H1 (cell line): ENCODE results near the gene CTAG1A. TPM values are rescaled to one million over a fixed set of nuclear protein-coding genes. Genes with fewer than 3 reads are reported as not detected.

Source experiments
- ASH2L ChIP-seq: fragments of 200-600, 300-600 bp; sonication (generic); IDR thresholded peaks from one replicate; pipeline ENCODE4 v1.7.1; 2017; ENCODE audit warnings: low read length
- ATF2 ChIP-seq: IDR thresholded peaks from 2 replicates; pipeline ENCODE4 v1.6.1; 2012; ENCODE audit warnings: low read length, inconsistent platforms
- NANOG ChIP-seq: IDR thresholded peaks from 2 replicates; pipeline ENCODE4 v1.6.1; 2011; ENCODE audit warnings: low read length, low read depth, mild to moderate bottlenecking, inconsistent platforms; ENCODE audit not compliant: insufficient read depth, poor library complexity, severe bottlenecking
- SIN3A ChIP-seq, 2 experiments: IDR thresholded peaks in 1 of 2; conservative IDR thresholded peaks in 1 of 2; 2 replicates each; pipeline ENCODE4 v1.6.1; 2011 to 2012; ENCODE audit warnings: low read length in 2 of 2, improper control_type of control experiment in 1 of 2, low read depth in 1 of 2, mild to moderate bottlenecking in 1 of 2
- polyA plus RNA-seq, 7 experiments: library from polyadenylated mRNA; depleted of rRNA in 3 of 7; stranded (reverse) in 5 of 7; unstranded in 2 of 7; fragments of >200 nt in 5 of 7; fragments of 200-250 nt in 2 of 7; gene quantifications; 1 replicate in 5 of 7; 2 replicates in 1 of 7; 4 replicates in 1 of 7; pipeline versions ENCODE4 v1.2.1 to v1.2.3, GENCODE V29; 2011 to 2013; ENCODE audit warnings: missing spikeins in 2 of 7, mixed read lengths in 2 of 7
- total RNA-seq: library from RNA; stranded (reverse); fragmentation: NEBNext Ultra II Directional; extraction: Animal tissue kit (Norgen Biotek cat#: 25700); gene quantifications from 2 replicates; pipeline ENCODE4 v1.2.1, GENCODE V29; 2021

Gene CTAG1A
- total and polyA plus RNA-seq, 2 of the 8 experiments (the other 6 are each of a cell fraction or from before 2014, with no cell fraction given) = not detected

DNA sequence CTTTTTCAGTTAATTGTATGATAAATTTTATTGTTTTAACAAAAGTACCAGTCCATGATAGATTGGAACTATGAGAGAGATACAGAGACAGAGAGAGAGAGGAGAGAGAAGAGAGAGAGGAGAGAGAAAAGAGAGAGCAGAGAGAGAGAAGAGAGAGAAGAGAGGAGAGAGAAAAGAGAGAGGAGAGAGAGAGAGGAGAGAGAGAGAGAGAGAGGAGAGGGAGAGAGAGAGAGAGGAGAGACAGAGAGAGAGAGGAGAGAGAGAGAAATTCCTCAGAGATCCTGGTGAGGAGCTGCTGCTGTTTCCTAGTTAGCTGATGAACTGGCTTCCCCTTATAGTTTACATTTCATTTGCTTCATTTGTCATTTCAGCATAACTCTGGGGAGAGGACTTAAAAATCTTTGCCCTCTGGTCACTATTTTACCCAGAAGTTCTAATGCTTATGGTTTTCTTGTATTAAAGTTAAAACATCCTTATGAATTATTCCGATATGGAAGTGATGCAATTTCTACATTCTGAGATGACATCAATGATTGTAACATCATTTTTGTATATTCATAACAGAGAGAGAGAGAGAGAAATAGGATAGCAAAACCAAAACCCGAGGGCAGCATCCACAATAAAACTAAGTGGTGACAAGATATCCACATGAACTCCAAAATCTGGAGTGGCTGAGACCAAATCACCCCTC lies 10.8 kb downstream of the CTAG1A start (continued):
- TF ChIP-seq NANOG (no peak), ATF2 (no peak), SIN3A (conservative IDR thresholded peaks at IDR 0.05 in 1 of 2, IDR thresholded peaks at IDR 0.05 in 1 of 2; ENCODE audit: low read depth in 1 of 2, low read length in 2 of 2) (no peak), ASH2L (no peak)
